GM18907 (cell line): Measurements from ENCODE around the gene BLCAP.
"Not testable (repeated sequence)": the region's sequence is repeated elsewhere in the genome, so short reads cannot be mapped to it uniquely, and the experiment has no call there.

Experiments
- ATAC-seq: cut with Tn5 transposase; IDR thresholded peaks from one replicate; pipeline ENCODE4 v1.9.1; 2021; ENCODE audit warnings: mild to moderate bottlenecking, moderate library complexity; ENCODE audit not compliant: unreplicated experiment

The BLCAP gene

GRCh38 chr20:37527638-37528445, at the start of gene BLCAP:
TSS of gene BLCAP (minus strand) at chr20:37527876. CDS start at chr20:37519174, 8,702 bp downstream.
- peak; percentile 79 for ATAC-seq

- not testable (repeated sequence) for ATAC-seq
Observed at GRCh38 chr20:37577436-37577835, 49.8 kb upstream of the BLCAP start.

GRCh38 chr20:37576911-37577310, 49.2 kb upstream of the BLCAP start:
- no peak for ATAC-seq

- ATAC-seq: peak; percentile 50
Observed at GRCh38 chr20:37575884-37576283, 48.2 kb upstream of the BLCAP start.

- no peak for ATAC-seq
Observed at GRCh38 chr20:37574199-37574890, 46.7 kb upstream of the BLCAP start.

- ATAC-seq: no peak
Observed at GRCh38 chr20:37573626-37574198, 46.0 kb upstream of the BLCAP start.

GRCh38 chr20:37571033-37571432, 43.4 kb upstream of the BLCAP start:
- no peak for ATAC-seq

GRCh38 chr20:37570419-37570818, 42.7 kb upstream of the BLCAP start:
- ATAC-seq: no peak

- no peak for ATAC-seq
Observed at GRCh38 chr20:37567671-37568588, 40.3 kb upstream of the BLCAP start.

- ATAC-seq: no peak
Observed at GRCh38 chr20:37567331-37567665, 39.6 kb upstream of the BLCAP start.

GRCh38 chr20:37566590-37567330, 39.1 kb upstream of the BLCAP start:
- no peak for ATAC-seq

- no peak for ATAC-seq
Observed at GRCh38 chr20:37565134-37565811, 37.6 kb upstream of the BLCAP start.

GRCh38 chr20:37564388-37565133, 36.9 kb upstream of the BLCAP start:
- no peak for ATAC-seq

- ATAC-seq: no peak
Observed at GRCh38 chr20:37564016-37564387, 36.3 kb upstream of the BLCAP start.

- ATAC-seq: no peak
Observed at GRCh38 chr20:37562695-37563480, 35.2 kb upstream of the BLCAP start.

GRCh38 chr20:37560629-37561028, 33.0 kb upstream of the BLCAP start:
- ATAC-seq: no peak

GRCh38 chr20:37559312-37560027, 31.8 kb upstream of the BLCAP start:
- no peak for ATAC-seq

GRCh38 chr20:37558779-37559178, 31.1 kb upstream of the BLCAP start:
- no peak for ATAC-seq
